ENCODE data around the gene ARSG. TPM values are rescaled to one million over a fixed set of nuclear protein-coding genes. Genes with fewer than 3 reads are reported as not detected.

Gene ARSG
- total and polyA plus RNA-seq, 9 of the 15 experiments (the other 6 are each of a cell fraction or from before 2014, with no cell fraction given), result 1.0 to 5.6 (median 1.8) TPM

DNA sequence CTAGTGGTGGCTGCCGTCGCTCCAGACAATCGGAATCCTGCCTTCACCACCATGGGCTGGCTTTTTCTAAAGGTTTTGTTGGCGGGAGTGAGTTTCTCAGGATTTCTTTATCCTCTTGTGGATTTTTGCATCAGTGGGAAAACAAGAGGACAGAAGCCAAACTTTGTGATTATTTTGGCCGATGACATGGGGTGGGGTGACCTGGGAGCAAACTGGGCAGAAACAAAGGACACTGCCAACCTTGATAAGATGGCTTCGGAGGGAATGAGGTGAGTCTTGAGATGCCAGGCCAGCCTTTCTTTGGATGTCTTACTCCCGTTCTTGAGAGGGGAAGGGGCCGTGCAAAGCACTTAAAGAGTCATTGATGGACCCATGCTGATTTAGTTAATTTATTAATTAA lies 16.1 kb downstream of the ARSG start:
- FAIRE-seq (no peak), ATAC-seq (no peak), DNase-seq (ENCODE audit: extremely low read depth in 1 of 4, low spot score in 3 of 4) (no peak)
- no TSS peak for BruUV-seq (replicated peaks)
- no peaks in the 10 kb centered on the region for H4K20me1 ChIP-seq (replicated peaks; ENCODE audit: control insufficient read depth, insufficient read depth, low read length)
- H3K9me1 ChIP-seq (ENCODE audit: control insufficient read depth, insufficient read depth, low read length), result no peaks in the 10 kb centered on the region
- H3K9me3 ChIP-seq (replicated peaks; ENCODE audit: control insufficient read depth, insufficient read depth, low read depth, low read length), result no peaks in the 10 kb centered on the region
- ChIA-PET CTCF (ENCODE audit: low intra/inter-chr PET ratio) (no interaction called here), POLR2A (interaction anchor here (0.6 kb wide), 1 partner anchor 138 kb away, joined by 4 read pairs; no protein-coding TSS in a partner anchor)
- no peaks in the 10 kb centered on the region for H3K36me3 ChIP-seq (ENCODE audit: control insufficient read depth, insufficient read depth, low read length)
- no peak overlapping the region for H3K4me2 ChIP-seq (ENCODE audit: insufficient read depth, low read length)
- H2AFZ ChIP-seq (ENCODE audit: low read depth, low read length), result no peak overlapping the region
- H3K27me3 ChIP-seq (ENCODE audit: control insufficient read depth in 2 of 2, insufficient read depth in 2 of 2, low read length in 2 of 2), result peaks cover 14 to 34% of the 10 kb centered on the region in 2 experiments; a peak in 4 of 5 replicates
- no peak overlapping the region for H3K27ac ChIP-seq (ENCODE audit: extremely low read depth, low read depth, low read length)
- H3K9ac ChIP-seq (ENCODE audit: insufficient read depth in 1 of 2, low read depth in 2 of 2, low read length in 2 of 2), result no peak overlapping the region
- intact Hi-C loops (cut with micrococcal nuclease) (no loop called here), in situ Hi-C loops (cut with MboI) (no loop called here)
- 25% methylated on average over 8 of the region's 8 CpGs for WGBS (ENCODE audit: insufficient coverage, low coverage, missing lambda C conversion rate)
- peaks cover 0 to 4% of the 10 kb centered on the region in 2 experiments; a peak in 1 of 5 replicates for H3K4me1 ChIP-seq (replicated peaks in 1 of 2; ENCODE audit: control insufficient read depth in 2 of 2, insufficient read depth in 2 of 2, low read length in 2 of 2)
- no peak overlapping the region for H3K4me3 ChIP-seq
- no peaks in the 10 kb centered on the region for H3K79me2 ChIP-seq (ENCODE audit: control insufficient read depth, insufficient read depth, low read length)
- TF ChIP-seq, protein P1, sequence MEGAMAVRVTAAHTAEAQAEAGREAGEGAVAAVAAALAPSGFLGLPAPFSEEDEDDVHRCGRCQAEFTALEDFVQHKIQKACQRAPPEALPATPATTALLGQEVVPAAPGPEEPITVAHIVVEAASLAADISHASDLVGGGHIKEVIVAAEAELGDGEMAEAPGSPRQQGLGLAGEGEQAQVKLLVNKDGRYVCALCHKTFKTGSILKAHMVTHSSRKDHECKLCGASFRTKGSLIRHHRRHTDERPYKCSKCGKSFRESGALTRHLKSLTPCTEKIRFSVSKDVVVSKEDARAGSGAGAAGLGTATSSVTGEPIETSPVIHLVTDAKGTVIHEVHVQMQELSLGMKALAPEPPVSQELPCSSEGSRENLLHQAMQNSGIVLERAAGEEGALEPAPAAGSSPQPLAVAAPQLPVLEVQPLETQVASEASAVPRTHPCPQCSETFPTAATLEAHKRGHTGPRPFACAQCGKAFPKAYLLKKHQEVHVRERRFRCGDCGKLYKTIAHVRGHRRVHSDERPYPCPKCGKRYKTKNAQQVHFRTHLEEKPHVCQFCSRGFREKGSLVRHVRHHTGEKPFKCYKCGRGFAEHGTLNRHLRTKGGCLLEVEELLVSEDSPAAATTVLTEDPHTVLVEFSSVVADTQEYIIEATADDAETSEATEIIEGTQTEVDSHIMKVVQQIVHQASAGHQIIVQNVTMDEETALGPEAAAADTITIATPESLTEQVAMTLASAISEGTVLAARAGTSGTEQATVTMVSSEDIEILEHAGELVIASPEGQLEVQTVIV (CRISPR knock-in tag; IDR thresholded peaks at IDR 0.05; ENCODE audit: borderline replicate concordance), result no peak
- no peak for TF ChIP-seq YBX1 (IDR thresholded peaks at IDR 0.05)
- no peak for TF ChIP-seq ETV6 (IDR thresholded peaks at IDR 0.05; ENCODE audit: borderline replicate concordance in 1 of 2, low read depth in 2 of 2, low read length in 1 of 2)
- no peak for TF ChIP-seq ETV6 (CRISPR knock-in tag; IDR thresholded peaks at IDR 0.05; ENCODE audit: borderline replicate concordance)
- TF ChIP-seq ZNF24 (IDR thresholded peaks at IDR 0.05), result no peak
- TF ChIP-seq ZNF512 (tag; IDR thresholded peaks at IDR 0.05), result no peak
- TF ChIP-seq ZNF518B (CRISPR knock-in tag; IDR thresholded peaks at IDR 0.05), result no peak
- TF ChIP-seq COPS2 (conservative IDR thresholded peaks at IDR 0.05), result no peak
- no peak for TF ChIP-seq ZFP1 (CRISPR knock-in tag; IDR thresholded peaks at IDR 0.05)
- no peak for TF ChIP-seq FOXP4 (CRISPR knock-in tag; IDR thresholded peaks at IDR 0.05; ENCODE audit: borderline replicate concordance)
- TF ChIP-seq ZNF707 (CRISPR knock-in tag; conservative IDR thresholded peaks at IDR 0.05), result no peak
- TF ChIP-seq, protein P2, sequence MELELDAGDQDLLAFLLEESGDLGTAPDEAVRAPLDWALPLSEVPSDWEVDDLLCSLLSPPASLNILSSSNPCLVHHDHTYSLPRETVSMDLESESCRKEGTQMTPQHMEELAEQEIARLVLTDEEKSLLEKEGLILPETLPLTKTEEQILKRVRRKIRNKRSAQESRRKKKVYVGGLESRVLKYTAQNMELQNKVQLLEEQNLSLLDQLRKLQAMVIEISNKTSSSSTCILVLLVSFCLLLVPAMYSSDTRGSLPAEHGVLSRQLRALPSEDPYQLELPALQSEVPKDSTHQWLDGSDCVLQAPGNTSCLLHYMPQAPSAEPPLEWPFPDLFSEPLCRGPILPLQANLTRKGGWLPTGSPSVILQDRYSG (tag; conservative IDR thresholded peaks at IDR 0.05; ENCODE audit: low read depth), result no peak
